WTC11 (cell line): Measurements from ENCODE around the gene SLC6A1. TPM values are rescaled to one million over a fixed set of nuclear protein-coding genes. Genes with fewer than 3 reads are reported as not detected.

Source experiments
- ATAC-seq: fragments of 200-7000 bp; cut with Tn5 transposase; 2 replicates; pipeline ENCODE4 v1.10.0; 2021; ENCODE audit warnings: mild to moderate bottlenecking, moderate library complexity
- CTCF ChIA-PET: fragments of 300-600 bp; sonication (Branson Sonifier 250); formaldehyde crosslinking; loops from one replicate; lab custom pipeline; 2021; ENCODE audit warnings: antibody characterized with exemption; lab: Charles Lee
- POLR2A ChIA-PET: fragments of 350-600 bp; sonication (Branson Sonifier 250); formaldehyde crosslinking; loops from one replicate; lab custom pipeline; 2021; ENCODE audit warnings: antibody characterized with exemption; lab: Charles Lee
- DNase-seq: peaks from one replicate; pipeline ENCODE4 v3.0.0; 2021; ENCODE audit warnings: low spot score
- H3K27ac Mint-ChIP-seq: 2 replicates; pipeline ENCODE4 v1.8.0; 2021; ENCODE audit warnings: mixed read lengths
- H3K27me3 Mint-ChIP-seq: 2 replicates; pipeline ENCODE4 v1.8.0; 2021; ENCODE audit warnings: low read depth, mild to moderate bottlenecking, moderate library complexity, mixed read lengths
- H3K36me3 Mint-ChIP-seq: 2 replicates; pipeline ENCODE4 v1.8.0; 2021; ENCODE audit warnings: mixed read lengths
- H3K4me1 Mint-ChIP-seq: 2 replicates; pipeline ENCODE4 v1.8.0; 2022; ENCODE audit warnings: mixed read lengths
- H3K4me3 Mint-ChIP-seq: 2 replicates; pipeline ENCODE4 v1.8.0; 2021; ENCODE audit warnings: mild to moderate bottlenecking, moderate library complexity, mixed read lengths
- H3K9me3 Mint-ChIP-seq: 2 replicates; pipeline ENCODE4 v1.8.0; 2021; ENCODE audit warnings: mixed read lengths
- CREM ChIP-seq: sonication (generic); formaldehyde crosslinking; IDR thresholded peaks from 2 replicates; pipeline ENCODE4 v1.8.1; 2022; ENCODE audit warnings: mild to moderate bottlenecking, missing genetic modification reagents, moderate library complexity
- FOXK1 ChIP-seq: sonication (generic); formaldehyde crosslinking; IDR thresholded peaks from 2 replicates; pipeline ENCODE4 v1.8.0; 2022; ENCODE audit warnings: mild to moderate bottlenecking, moderate library complexity, missing genetic modification reagents
- GABPB1 ChIP-seq: sonication (generic); formaldehyde crosslinking; IDR thresholded peaks from 2 replicates; pipeline ENCODE4 v1.8.1; 2023; ENCODE audit warnings: mild to moderate bottlenecking, missing genetic modification reagents
- GRHL2 ChIP-seq: fragments of 250-450 bp; sonication (Bioruptor Pico); IDR thresholded peaks from 2 replicates; pipeline ENCODE4 v1.8.0; 2022; ENCODE audit warnings: mild to moderate bottlenecking, moderate library complexity; ENCODE audit not compliant: insufficient replicate concordance, severe bottlenecking
- IRF1 ChIP-seq: sonication (generic); formaldehyde crosslinking; IDR thresholded peaks from 2 replicates; pipeline ENCODE4 v1.8.0; 2023; ENCODE audit warnings: missing genetic modification reagents
- KAT7 ChIP-seq: sonication (generic); formaldehyde crosslinking; IDR thresholded peaks from 2 replicates; pipeline ENCODE4 v1.8.1; 2023; ENCODE audit warnings: missing genetic modification reagents, mild to moderate bottlenecking, borderline replicate concordance
- NFE2L1 ChIP-seq: sonication (generic); formaldehyde crosslinking; IDR thresholded peaks from 2 replicates; pipeline ENCODE4 v1.8.1; 2023; ENCODE audit warnings: missing genetic modification reagents
- NR1H2 ChIP-seq: sonication (generic); formaldehyde crosslinking; IDR thresholded peaks from 2 replicates; pipeline ENCODE4 v1.9.0; 2021; ENCODE audit warnings: mild to moderate bottlenecking, moderate library complexity, missing genetic modification reagents
- PRDM15 ChIP-seq: sonication (generic); formaldehyde crosslinking; IDR thresholded peaks from 2 replicates; pipeline ENCODE4 v1.8.0; 2022; ENCODE audit warnings: missing genetic modification reagents
- SMAD3 ChIP-seq: sonication (generic); formaldehyde crosslinking; IDR thresholded peaks from 2 replicates; pipeline ENCODE4 v1.8.0; 2022; ENCODE audit warnings: missing genetic modification reagents, mild to moderate bottlenecking, borderline replicate concordance
- SOX15 ChIP-seq: fragments of 250-450 bp; sonication (Bioruptor Pico); IDR thresholded peaks from 2 replicates; pipeline ENCODE4 v1.9.0; 2021; ENCODE audit warnings: mild to moderate bottlenecking
- STAT6 ChIP-seq: sonication (generic); formaldehyde crosslinking; conservative IDR thresholded peaks from 2 replicates; pipeline ENCODE4 v1.8.1; 2023; ENCODE audit warnings: mild to moderate bottlenecking, low read depth, missing genetic modification reagents, moderate library complexity
- TCF7 ChIP-seq: sonication (generic); formaldehyde crosslinking; IDR thresholded peaks from 2 replicates; pipeline ENCODE4 v1.8.0; 2022; ENCODE audit warnings: mild to moderate bottlenecking, low read depth, missing genetic modification reagents, moderate library complexity
- ZNF121 ChIP-seq: sonication (generic); formaldehyde crosslinking; IDR thresholded peaks from 2 replicates; pipeline ENCODE4 v1.8.0; 2023; ENCODE audit warnings: missing genetic modification reagents
- ZNF138 ChIP-seq: sonication (generic); formaldehyde crosslinking; conservative IDR thresholded peaks from 2 replicates; pipeline ENCODE4 v1.8.1; 2022; ENCODE audit warnings: mild to moderate bottlenecking, moderate library complexity, missing genetic modification reagents
- ZNF219 ChIP-seq: sonication (generic); formaldehyde crosslinking; IDR thresholded peaks from 2 replicates; pipeline ENCODE4 v1.8.0; 2023; ENCODE audit warnings: missing genetic modification reagents, mild to moderate bottlenecking, borderline replicate concordance
- ZNF232 ChIP-seq: sonication (generic); formaldehyde crosslinking; IDR thresholded peaks from 2 replicates; pipeline ENCODE4 v1.8.0; 2022; ENCODE audit warnings: mild to moderate bottlenecking, missing genetic modification reagents
- ZNF263 ChIP-seq: sonication (generic); formaldehyde crosslinking; IDR thresholded peaks from 2 replicates; pipeline ENCODE4 v1.8.1; 2022; ENCODE audit warnings: low read depth, mild to moderate bottlenecking, moderate library complexity, missing genetic modification reagents
- ZNF512 ChIP-seq: sonication (generic); formaldehyde crosslinking; IDR thresholded peaks from 2 replicates; pipeline ENCODE4 v1.8.1; 2022; ENCODE audit warnings: missing genetic modification reagents, borderline replicate concordance
- total RNA-seq: library from RNA; stranded (reverse); gene quantifications from 3 replicates; pipeline ENCODE4 v1.2.3, GENCODE V29; 2021
- TF ChIP-seq, protein P1 (sequence below): sonication (generic); formaldehyde crosslinking; IDR thresholded peaks from 2 replicates; pipeline ENCODE4 v1.8.0; 2022; ENCODE audit warnings: mild to moderate bottlenecking, missing genetic modification reagents

Gene SLC6A1
- total RNA-seq, 1 experiment from 2014 or later, result 0.72 TPM

- TF ChIP-seq ZNF512 (CRISPR knock-in tag) (no peak), NFE2L1 (no peak)
- TF ChIP-seq, protein P1, sequence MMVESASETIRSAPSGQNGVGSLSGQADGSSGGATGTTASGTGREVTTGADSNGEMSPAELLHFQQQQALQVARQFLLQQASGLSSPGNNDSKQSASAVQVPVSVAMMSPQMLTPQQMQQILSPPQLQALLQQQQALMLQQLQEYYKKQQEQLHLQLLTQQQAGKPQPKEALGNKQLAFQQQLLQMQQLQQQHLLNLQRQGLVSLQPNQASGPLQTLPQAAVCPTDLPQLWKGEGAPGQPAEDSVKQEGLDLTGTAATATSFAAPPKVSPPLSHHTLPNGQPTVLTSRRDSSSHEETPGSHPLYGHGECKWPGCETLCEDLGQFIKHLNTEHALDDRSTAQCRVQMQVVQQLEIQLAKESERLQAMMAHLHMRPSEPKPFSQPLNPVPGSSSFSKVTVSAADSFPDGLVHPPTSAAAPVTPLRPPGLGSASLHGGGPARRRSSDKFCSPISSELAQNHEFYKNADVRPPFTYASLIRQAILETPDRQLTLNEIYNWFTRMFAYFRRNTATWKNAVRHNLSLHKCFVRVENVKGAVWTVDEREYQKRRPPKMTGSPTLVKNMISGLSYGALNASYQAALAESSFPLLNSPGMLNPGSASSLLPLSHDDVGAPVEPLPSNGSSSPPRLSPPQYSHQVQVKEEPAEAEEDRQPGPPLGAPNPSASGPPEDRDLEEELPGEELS, result no peak
- TF ChIP-seq, all 79 proteins: peak for 0
Measured at GRCh38 chr3:10995871-10996270, 3.3 kb downstream of the SLC6A1 start (continued).

DNA sequence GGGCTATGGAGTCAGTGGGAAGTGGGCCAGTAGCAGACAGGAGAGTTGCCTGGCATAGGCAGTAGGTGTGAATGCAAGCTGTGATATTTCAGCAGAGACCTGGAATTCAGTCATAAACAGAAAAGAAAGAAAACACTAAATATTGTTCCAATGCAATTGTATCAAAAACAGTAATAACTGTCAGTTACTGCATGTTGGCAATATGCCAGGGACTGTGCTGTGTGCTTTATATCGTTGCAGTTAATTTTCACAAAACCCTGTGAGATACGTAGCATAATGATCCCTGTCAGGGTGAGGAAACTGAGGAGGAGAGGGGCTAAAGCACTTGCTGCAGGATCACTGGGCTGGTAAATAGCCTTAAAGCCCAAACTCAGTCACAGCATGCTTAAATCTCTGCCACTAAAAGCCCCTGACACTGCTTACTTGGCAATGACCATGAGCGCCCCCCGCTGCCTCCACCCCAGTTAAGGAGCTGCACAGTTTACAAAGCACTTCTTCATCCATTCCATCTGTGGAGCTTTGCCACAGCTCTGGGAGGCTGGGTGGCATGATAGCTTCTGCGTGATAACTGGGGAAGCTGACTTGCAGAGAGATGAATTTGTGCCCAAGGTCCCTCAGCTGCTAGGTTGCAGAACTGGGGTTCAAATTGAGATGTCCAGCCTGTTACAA, 3.9 kb downstream of the SLC6A1 start:
- Mint-ChIP-seq H3K27ac (no peak overlapping the region), H3K4me3 (no peak overlapping the region), H3K9me3 (no peaks in the 10 kb centered on the region), H3K36me3 (no peaks in the 10 kb centered on the region), H3K27me3 (peaks cover 66% of the 10 kb centered on the region), H3K4me1 (peaks cover 10% of the 10 kb centered on the region)
- DNase-seq (no peak), ATAC-seq (no peak)
- ChIA-PET POLR2A (no interaction called here), CTCF (interaction anchor here (0.7 to 4.2 kb wide), 10 partner anchors 10 to 224 kb away, joined by 3 to 23 read pairs (median 6); no protein-coding TSS in a partner anchor)
- TF ChIP-seq ZNF138, result no peak
- no peak for TF ChIP-seq ZNF121 (CRISPR knock-in tag)
- TF ChIP-seq ZNF232 (CRISPR knock-in tag), result no peak
- no peak for TF ChIP-seq GRHL2 (CRISPR knock-in tag)
- no peak for TF ChIP-seq SOX15
- TF ChIP-seq SMAD3, result no peak
- no peak for TF ChIP-seq KAT7 (CRISPR knock-in tag)
- no peak for TF ChIP-seq TCF7 (CRISPR knock-in tag)
- TF ChIP-seq ZNF263 (CRISPR knock-in tag), result no peak
- no peak for TF ChIP-seq PRDM15 (CRISPR knock-in tag)
- TF ChIP-seq GABPB1, result no peak
- TF ChIP-seq STAT6 (CRISPR knock-in tag), result no peak
- TF ChIP-seq ZNF219 (CRISPR knock-in tag), result no peak
- no peak for TF ChIP-seq CREM (CRISPR knock-in tag)
- TF ChIP-seq IRF1 (CRISPR knock-in tag), result no peak
- no peak for TF ChIP-seq NR1H2 (CRISPR knock-in tag)
- TF ChIP-seq FOXK1 (CRISPR knock-in tag), result no peak
